Activated CD8-positive, alpha-beta T cell treated with anti-CD3 and anti-CD28 coated beads for 36 hours (primary cell): ENCODE measurements around the gene CD96. TPM values are rescaled to one million over a fixed set of nuclear protein-coding genes. Genes with fewer than 3 reads are reported as not detected.
A peak's percentile ranks its signal among the peaks of the same experiment; 100 is the strongest.

Experiments used
- ATAC-seq: fragments of 200-7000 bp; cut with Tn5 transposase; one replicate; pipeline ENCODE4 v1.10.0; 2021; ENCODE audit warnings: mild to moderate bottlenecking, moderate library complexity
- CTCF ChIA-PET: fragments of 350-600 bp; sonication (Branson Sonifier 250); formaldehyde crosslinking; loops from one replicate; lab custom pipeline; 2021; ENCODE audit warnings: antibody characterized with exemption; lab: Charles Lee
- POLR2A ChIA-PET: fragments of 350-600 bp; sonication (Branson Sonifier 250); formaldehyde crosslinking; loops from one replicate; lab custom pipeline; 2021; ENCODE audit warnings: antibody characterized with exemption; lab: Charles Lee
- DNase-seq: peaks from one replicate; pipeline ENCODE4 v3.0.0-alpha.2; 2020
- H3K27ac Mint-ChIP-seq: one replicate; pipeline ENCODE4 v1.8.0; 2021; ENCODE audit warnings: mild to moderate bottlenecking, mixed read lengths
- H3K27me3 Mint-ChIP-seq: one replicate; pipeline ENCODE4 v1.8.0; 2021; ENCODE audit warnings: mixed read lengths
- H3K36me3 Mint-ChIP-seq: one replicate; pipeline ENCODE4 v1.8.0; 2021; ENCODE audit warnings: low read depth, mixed read lengths
- H3K4me1 Mint-ChIP-seq: one replicate; pipeline ENCODE4 v1.8.0; 2021; ENCODE audit warnings: low read depth, mixed read lengths
- H3K4me3 Mint-ChIP-seq: one replicate; pipeline ENCODE4 v1.8.0; 2021; ENCODE audit warnings: mild to moderate bottlenecking, moderate library complexity, mixed read lengths
- H3K9me3 Mint-ChIP-seq: one replicate; pipeline ENCODE4 v1.8.0; 2021; ENCODE audit warnings: mixed read lengths
- intact Hi-C: fragments of 100-400 bp; cut with micrococcal nuclease; formaldehyde crosslinking; loops from one replicate; pipeline ENCODE4 v1.10.0; 2022
- total RNA-seq, 2 experiments: library from RNA; stranded (reverse); gene quantifications; one replicate each; pipeline ENCODE4 v1.2.3, GENCODE V29; 2021
- TF ChIP-seq, protein P1 (sequence below): fragments of 200-600 bp; IDR thresholded peaks from one replicate; pipeline ENCODE4 v1.8.0; 2022; ENCODE audit warnings: antibody characterized with exemption, mild to moderate bottlenecking

The CD96 gene
- total RNA-seq, 2 experiments from 2014 or later, result 142 to 147 TPM

DNA sequence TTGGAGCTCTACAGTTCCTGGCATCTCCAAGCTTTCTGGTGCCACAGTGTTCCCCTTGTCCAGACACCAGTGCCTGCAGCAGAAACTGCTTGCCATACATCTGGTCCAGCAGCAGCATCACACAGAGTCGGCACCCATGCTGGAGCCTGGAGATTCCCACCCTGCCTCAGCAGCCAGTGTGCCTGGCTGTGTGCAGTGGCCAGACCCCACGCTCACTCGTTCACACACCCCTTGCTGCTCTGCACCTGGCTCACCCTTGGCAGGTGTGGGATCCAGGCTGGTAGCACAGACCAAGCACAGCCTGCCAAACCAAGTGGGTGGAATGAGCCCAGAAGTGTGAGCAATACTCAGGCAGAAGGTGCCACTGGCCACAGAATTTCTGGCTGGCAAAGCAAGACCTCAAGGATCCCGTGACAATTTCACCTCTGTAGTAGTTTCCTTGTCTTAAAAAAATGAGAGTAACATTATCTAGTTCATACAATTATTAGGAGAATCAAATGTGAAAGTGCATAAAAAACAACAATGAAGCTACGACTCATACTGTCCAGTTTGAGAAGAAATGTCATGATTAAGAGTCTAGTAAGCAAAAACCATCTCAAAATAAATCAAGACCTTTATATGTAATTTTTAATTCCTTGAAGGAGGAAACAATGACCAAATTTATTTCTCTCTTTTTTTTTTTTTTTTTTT lies 76.1 kb downstream of the CD96 start:
- intact Hi-C loops, result loop anchor here (2.0 to 5.0 kb wide), 2 partner anchors 41 to 71 kb away; no protein-coding TSS in a partner anchor
- peaks cover 48% of the 10 kb centered on the region for H3K36me3 Mint-ChIP-seq
- no peak overlapping the region for H3K4me3 Mint-ChIP-seq
- ATAC-seq (no peak), DNase-seq (peak; percentile 36)
- TF ChIP-seq, protein P1, sequence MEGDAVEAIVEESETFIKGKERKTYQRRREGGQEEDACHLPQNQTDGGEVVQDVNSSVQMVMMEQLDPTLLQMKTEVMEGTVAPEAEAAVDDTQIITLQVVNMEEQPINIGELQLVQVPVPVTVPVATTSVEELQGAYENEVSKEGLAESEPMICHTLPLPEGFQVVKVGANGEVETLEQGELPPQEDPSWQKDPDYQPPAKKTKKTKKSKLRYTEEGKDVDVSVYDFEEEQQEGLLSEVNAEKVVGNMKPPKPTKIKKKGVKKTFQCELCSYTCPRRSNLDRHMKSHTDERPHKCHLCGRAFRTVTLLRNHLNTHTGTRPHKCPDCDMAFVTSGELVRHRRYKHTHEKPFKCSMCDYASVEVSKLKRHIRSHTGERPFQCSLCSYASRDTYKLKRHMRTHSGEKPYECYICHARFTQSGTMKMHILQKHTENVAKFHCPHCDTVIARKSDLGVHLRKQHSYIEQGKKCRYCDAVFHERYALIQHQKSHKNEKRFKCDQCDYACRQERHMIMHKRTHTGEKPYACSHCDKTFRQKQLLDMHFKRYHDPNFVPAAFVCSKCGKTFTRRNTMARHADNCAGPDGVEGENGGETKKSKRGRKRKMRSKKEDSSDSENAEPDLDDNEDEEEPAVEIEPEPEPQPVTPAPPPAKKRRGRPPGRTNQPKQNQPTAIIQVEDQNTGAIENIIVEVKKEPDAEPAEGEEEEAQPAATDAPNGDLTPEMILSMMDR, result no peak
- ChIA-PET CTCF (interaction anchor here (1.1 to 6.1 kb wide), 11 partner anchors 10 to 425 kb away, joined by 3 to 63 read pairs (median 8); partner anchors contain the start of gene ZBED2), POLR2A (interaction anchor here (0.7 to 2.0 kb wide), 6 partner anchors 10 to 75 kb away, joined by 3 to 10 read pairs (median 4); partner anchors contain the start of gene ZBED2)
- no peaks in the 10 kb centered on the region for H3K27me3 Mint-ChIP-seq
- peaks cover 8% of the 10 kb centered on the region for H3K9me3 Mint-ChIP-seq
- peak overlapping the region; percentile 93 for H3K27ac Mint-ChIP-seq
- H3K4me1 Mint-ChIP-seq, result peaks cover 77% of the 10 kb centered on the region

DNA sequence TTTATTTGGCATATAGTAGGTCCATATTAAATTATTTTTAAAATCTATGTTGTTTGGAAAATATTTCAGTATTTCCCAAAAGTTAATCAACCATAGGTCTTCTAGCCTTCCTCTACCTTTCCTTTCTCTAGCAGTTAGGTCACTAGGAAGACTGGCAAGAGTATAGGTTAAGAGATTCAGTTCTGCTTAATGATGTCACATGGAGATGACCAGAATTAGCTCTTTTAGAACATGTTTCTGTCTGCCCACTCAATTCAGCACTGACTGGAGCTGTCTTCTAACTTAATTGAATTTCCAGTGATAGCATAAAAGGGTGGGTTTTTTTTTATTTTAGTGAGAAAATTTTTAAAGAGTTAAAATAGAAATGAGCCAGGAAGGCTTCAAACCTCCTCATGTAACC lies 76.9 kb downstream of the CD96 start:
- Mint-ChIP-seq H3K27me3 (no peaks in the 10 kb centered on the region), H3K27ac (peak overlapping the region; percentile 93), H3K36me3 (peaks cover 41% of the 10 kb centered on the region), H3K4me3 (no peak overlapping the region), H3K9me3 (peaks cover 8% of the 10 kb centered on the region), H3K4me1 (peaks cover 69% of the 10 kb centered on the region)
- no peak for DNase-seq
- ChIA-PET CTCF (interaction anchor here (0.9 to 6.1 kb wide), 11 partner anchors 9 to 424 kb away, joined by 3 to 63 read pairs (median 3); no protein-coding TSS in a partner anchor), POLR2A (interaction anchor here (1.6 kb wide), 1 partner anchor 24 kb away, joined by 6 read pairs; the partner anchor contains the start of gene ZBED2)
- ATAC-seq, result no peak
- intact Hi-C loops, result loop anchor here (5.0 kb wide), 1 partner anchor 42 kb away; no protein-coding TSS in a partner anchor
- TF ChIP-seq, protein P1, result no peak

DNA sequence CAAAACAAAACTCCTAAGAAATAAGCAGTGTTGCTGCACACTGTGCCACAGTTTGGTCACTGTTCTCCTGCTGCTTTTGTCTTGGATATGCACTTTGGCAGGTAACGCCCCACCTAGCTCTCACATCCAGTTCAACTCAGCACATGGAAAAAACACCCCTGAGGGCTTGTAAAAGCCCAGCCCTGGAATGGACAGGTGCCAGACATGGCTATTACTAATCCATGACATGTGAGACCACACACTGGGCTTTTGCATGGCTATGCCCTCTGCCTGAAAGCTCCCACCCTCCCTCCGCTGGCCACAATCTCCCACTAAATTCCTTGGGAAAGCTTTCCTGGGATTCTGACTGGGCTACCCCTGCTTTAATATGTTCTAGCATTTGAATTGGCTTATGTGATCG lies 77.8 kb downstream of the CD96 start:
- intact Hi-C loops, result loop anchor here (5.0 kb wide), 1 partner anchor 43 kb away; no protein-coding TSS in a partner anchor
- ChIA-PET POLR2A (interaction anchor here (0.6 to 0.7 kb wide), 2 partner anchors 27 to 78 kb away, joined by 3 read pairs; no protein-coding TSS in a partner anchor), CTCF (interaction anchor here (1.2 to 6.1 kb wide), 8 partner anchors 8 to 96 kb away, joined by 3 to 63 read pairs (median 4); no protein-coding TSS in a partner anchor)
- H3K36me3 Mint-ChIP-seq, result peaks cover 40% of the 10 kb centered on the region
- TF ChIP-seq, protein P1, result no peak
- DNase-seq, result no peak
- H3K27me3 Mint-ChIP-seq, result no peaks in the 10 kb centered on the region
- peaks cover 67% of the 10 kb centered on the region for H3K4me1 Mint-ChIP-seq
- H3K27ac Mint-ChIP-seq, result no peak overlapping the region
- no peak overlapping the region for H3K4me3 Mint-ChIP-seq
- peaks cover 5% of the 10 kb centered on the region for H3K9me3 Mint-ChIP-seq
- no peak for ATAC-seq

DNA sequence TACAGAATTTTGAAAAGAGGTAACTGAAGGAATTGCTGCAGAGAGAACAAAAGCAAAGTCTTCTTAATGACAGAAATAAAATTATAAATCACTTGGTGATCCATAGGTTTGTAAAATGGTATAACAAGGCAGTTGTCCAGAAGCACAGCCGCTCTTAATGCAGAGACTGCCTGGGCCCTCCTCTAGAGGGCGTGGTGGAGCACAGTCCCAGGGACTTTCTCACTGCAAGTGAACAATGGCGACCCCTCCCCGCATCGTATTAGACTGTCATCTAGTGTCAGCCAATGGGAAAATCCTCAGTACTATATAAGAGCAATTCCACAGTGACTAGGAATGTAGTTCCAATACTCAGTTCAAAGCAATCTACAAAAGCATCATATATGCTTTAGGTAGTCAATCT lies 79.5 kb downstream of the CD96 start:
- DNase-seq (peak; percentile 70), ATAC-seq (peak; percentile 48)
- no peak overlapping the region for H3K4me3 Mint-ChIP-seq
- TF ChIP-seq, protein P1, result peak; percentile 76
- H3K4me1 Mint-ChIP-seq, result peaks cover 50% of the 10 kb centered on the region
- intact Hi-C loops, result no loop called here
- H3K9me3 Mint-ChIP-seq, result peaks cover 2% of the 10 kb centered on the region
- H3K27ac Mint-ChIP-seq, result no peak overlapping the region
- no peaks in the 10 kb centered on the region for H3K27me3 Mint-ChIP-seq
- CTCF ChIA-PET, result interaction anchor here (0.8 to 1.6 kb wide), 4 partner anchors 11 to 81 kb away, joined by 3 to 6 read pairs (median 4); no protein-coding TSS in a partner anchor
- POLR2A ChIA-PET, result no interaction called here
- peaks cover 29% of the 10 kb centered on the region for H3K36me3 Mint-ChIP-seq
